ENCODE data around the gene XXYLT1. TPM values are rescaled to one million over a fixed set of nuclear protein-coding genes. Genes with fewer than 3 reads are reported as not detected.
A peak's percentile ranks its signal among the peaks of the same experiment; 100 is the strongest.

The XXYLT1 gene
- total and polyA plus RNA-seq, 2 of the 4 experiments (the other 2 are of a cell fraction): 14.7 to 18.1 TPM

GRCh38 chr3:195270817-195271409 is at the start of gene XXYLT1 (continued):
- TF ChIP-seq CTCF (conservative IDR thresholded peaks at IDR 0.05; ENCODE audit: low read depth, low read length) (peak; percentile 61), MXI1 (IDR thresholded peaks at IDR 0.05; ENCODE audit: borderline replicate concordance, low read depth, low read length) (no peak)

- Histone ChIP-seq H3K14ac (replicated peaks; ENCODE audit: low read depth, low read length) (no peak overlapping the region), H2BK5ac (ENCODE audit: low read depth, low read length, poor library complexity, severe bottlenecking) (no peak overlapping the region), H3K27me3 (ENCODE audit: control insufficient read depth, insufficient read depth, low read length) (no peaks in the 10 kb centered on the region), H4K20me1 (ENCODE audit: insufficient read depth, low read length) (no peaks in the 10 kb centered on the region), H2BK20ac (ENCODE audit: low read depth, low read length) (no peak overlapping the region), H4K5ac (ENCODE audit: low read depth, low read length) (no peak overlapping the region), H2AK5ac (ENCODE audit: low read depth, low read length) (no peak overlapping the region), H3K4me1 (ENCODE audit: control insufficient read depth, insufficient read depth, low read length) (no peaks in the 10 kb centered on the region), H4K91ac (ENCODE audit: insufficient read depth, low read depth, low read length) (no peak overlapping the region), H3K36me3 (ENCODE audit: control insufficient read depth, insufficient read depth, low read length) (peaks cover 18% of the 10 kb centered on the region), H3K18ac (ENCODE audit: low read depth, low read length) (no peak overlapping the region), H3K27ac (ENCODE audit: insufficient read depth, low read length) (no peak overlapping the region), H3K56ac (ENCODE audit: extremely low read depth, insufficient read depth, low read length) (no peak overlapping the region), H3K9me1 (ENCODE audit: insufficient read depth, low read length) (peaks cover 3% of the 10 kb centered on the region; the same call in 1 of the 2 replicates), H3K4me3 (ENCODE audit: insufficient read depth, low read depth, low read length) (no peak overlapping the region), H3K23ac (ENCODE audit: low read depth, low read length) (no peak overlapping the region), H3K4ac (ENCODE audit: low read depth, low read length) (no peak overlapping the region), H2AFZ (replicated peaks; ENCODE audit: low read length, poor library complexity) (no peak overlapping the region), H2BK15ac (ENCODE audit: low read depth, low read length) (no peak overlapping the region), H3K9me3 (ENCODE audit: control insufficient read depth, insufficient read depth, low read length) (peaks cover 3% of the 10 kb centered on the region; the same call in 1 of the 2 replicates), H3K9ac (ENCODE audit: low read depth, low read length) (no peak overlapping the region), H2AK9ac (replicated peaks; ENCODE audit: low read depth, low read length, poor library complexity) (no peak overlapping the region), H3K4me2 (ENCODE audit: low read depth, low read length) (no peak overlapping the region), H4K8ac (ENCODE audit: low read depth in 2 of 2, low read length in 2 of 2) (no peak overlapping the region), H2BK120ac (ENCODE audit: low read depth, low read length) (no peak overlapping the region), H3K79me1 (ENCODE audit: low read depth in 1 of 2, low read length in 2 of 2) (no peaks in the 10 kb centered on the region; a peak in 1 of 4 replicates)
- no TSS peak for BruUV-seq (replicated peaks)
- CTCF ChIA-PET: no interaction called here
- 80% methylated on average over 1 of the region's 5 CpGs; no CpG with 5 or more reads in 1 of the 2 experiments for WGBS, 2 experiments (ENCODE audit: extremely low coverage in 2 of 2, insufficient read length in 1 of 2)
- in situ Hi-C loops (cut with MboI; ENCODE audit: low sequenced_read_pairs) (no loop called here), intact Hi-C loops (cut with micrococcal nuclease) (no loop called here), dilution Hi-C loops (cut with HindIII; ENCODE audit: low sequenced_read_pairs, unreplicated experiment) (no loop called here)
- no peak for DNase-seq
- TF ChIP-seq SMC3 (IDR thresholded peaks at IDR 0.05; ENCODE audit: low read depth, low read length): no peak
- TF ChIP-seq MAFK (IDR thresholded peaks at IDR 0.05; ENCODE audit: low read depth, low read length): no peak
- TF ChIP-seq CEBPB (IDR thresholded peaks at IDR 0.05; ENCODE audit: low read depth, low read length): no peak
- no peak for TF ChIP-seq MXI1 (IDR thresholded peaks at IDR 0.05; ENCODE audit: borderline replicate concordance, low read depth, low read length)
- TF ChIP-seq RAD21 (IDR thresholded peaks at IDR 0.05; ENCODE audit: low read length): no peak
- no peak for TF ChIP-seq POLR2A (IDR thresholded peaks at IDR 0.05; ENCODE audit: low read depth, low read length)
- no peak for TF ChIP-seq USF2 (IDR thresholded peaks at IDR 0.05; ENCODE audit: low read depth, low read length)
- TF ChIP-seq NFE2L2 (IDR thresholded peaks at IDR 0.05; ENCODE audit: low read depth, low read length): no peak
- no peak for TF ChIP-seq RFX5 (IDR thresholded peaks at IDR 0.05; ENCODE audit: low read depth, low read length)
- no peak for TF ChIP-seq RCOR1 (IDR thresholded peaks at IDR 0.05; ENCODE audit: insufficient replicate concordance, low read length)
- no peak for TF ChIP-seq ELK1 (IDR thresholded peaks at IDR 0.05; ENCODE audit: borderline replicate concordance, low read depth, low read length)
- TF ChIP-seq MAZ (IDR thresholded peaks at IDR 0.05; ENCODE audit: borderline replicate concordance, low read depth, low read length): no peak
- POLR2A ChIA-PET (ENCODE audit: unreplicated experiment): no interaction called here
- ATAC-seq (ENCODE audit: low read depth): no peak
Measured at GRCh38 chr3:195319060-195319459, 48.1 kb upstream of the XXYLT1 start.

Measured in IMR-90 (cell line).